HepG2 (cell line): ENCODE results near the gene ARPC1A. TPM values are rescaled to one million over a fixed set of nuclear protein-coding genes. Genes with fewer than 3 reads are reported as not detected.

Experiments
- ATAC-seq: fragments of 200-7000 bp; cut with Tn5 transposase; 3 replicates; pipeline ENCODE4 v1.9.1; 2020; ENCODE audit warnings: mild to moderate bottlenecking, moderate library complexity
- BruUV-seq: library from RNA; stranded (reverse); fragments of 400-500 nt; replicated peaks from 2 replicates; lab custom pipeline; 2021; lab: Mats Ljungman, UMichigan
- CTCF ChIA-PET: fragments of 300-600 bp; formaldehyde crosslinking; extraction: SDS; loops from one replicate; lab custom pipeline; 2021; ENCODE audit warnings: low total read pairs, inconsistent platforms, low intra/inter-chr PET ratio; lab: Yijun Ruan, JAX
- POLR2A ChIA-PET: fragments of 350-600 bp; sonication (Branson Sonifier 250); formaldehyde crosslinking; loops from one replicate; lab custom pipeline; 2020; ENCODE audit warnings: antibody characterized with exemption, inconsistent platforms; lab: Yijun Ruan, JAX
- DNase-seq: peaks from one replicate; pipeline ENCODE4 v3.0.0-alpha.2; 2015; ENCODE audit warnings: low spot score
- FAIRE-seq: peaks from 3 replicates; lab custom pipeline; 2011; peaks lifted over from hg19 to GRCh38; lab: Jason Lieb, UNC
- H2AFZ ChIP-seq: one replicate; pipeline ENCODE4 v1.6.1; 2011; ENCODE audit warnings: low read length, inconsistent platforms
- H3K27ac ChIP-seq: fragments of 300-600 bp; 3 replicates; pipeline ENCODE4 v1.8.0; 2011; ENCODE audit warnings: mixed run types, mild to moderate bottlenecking, mixed read lengths, low read length, inconsistent platforms; ENCODE audit not compliant: insufficient read depth; ENCODE audit errors: extremely low read length
- H3K27me3 ChIP-seq, 2 experiments: fragments of 200-600 bp in 1 of 2; 2 replicates in 1 of 2; 3 replicates in 1 of 2; pipeline versions ENCODE4 v1.6.0 to v1.8.0; 2011; ENCODE audit warnings: low read length in 2 of 2, mild to moderate bottlenecking in 2 of 2, moderate library complexity in 2 of 2, inconsistent platforms in 1 of 2; ENCODE audit not compliant: insufficient read depth in 2 of 2, control insufficient read depth in 1 of 2
- H3K36me3 ChIP-seq, 2 experiments: fragments of 200-600 bp in 1 of 2; replicated peaks in 1 of 2; 2 replicates in 1 of 2; 3 replicates in 1 of 2; pipeline versions ENCODE4 v1.5.1 to v1.8.0; 2011; ENCODE audit warnings: low read length in 2 of 2, inconsistent platforms in 1 of 2; ENCODE audit not compliant: insufficient read depth in 2 of 2, control insufficient read depth in 1 of 2
- H3K4me1 ChIP-seq: 2 replicates; pipeline ENCODE4 v1.5.1; 2012; ENCODE audit warnings: low read length, inconsistent platforms; ENCODE audit not compliant: insufficient read depth
- H3K4me2 ChIP-seq: 2 replicates; pipeline ENCODE4 v1.6.0; 2011; ENCODE audit warnings: low read depth, low read length, inconsistent platforms
- H3K4me3 ChIP-seq, 3 experiments: fragments of 200-600 bp in 1 of 3; sonication (generic), shearing (Covaris generic) in 1 of 3; replicated peaks in 1 of 3; 2 replicates each; pipeline ENCODE4 v1.5.1; 2011 to 2016; ENCODE audit warnings: low read length in 3 of 3, inconsistent platforms in 2 of 3, low read depth in 2 of 3, mild to moderate bottlenecking in 2 of 3, control low read depth in 1 of 3, mixed read lengths in 1 of 3; ENCODE audit not compliant: insufficient read depth in 1 of 3
- H3K79me2 ChIP-seq: one replicate; pipeline ENCODE4 v1.6.1; 2011; ENCODE audit warnings: low read length, inconsistent platforms; ENCODE audit not compliant: insufficient read depth
- H3K9ac ChIP-seq: 2 replicates; pipeline ENCODE4 v1.6.0; 2011; ENCODE audit warnings: mild to moderate bottlenecking, low read depth, low read length, inconsistent platforms; ENCODE audit not compliant: insufficient read depth
- H3K9me3 ChIP-seq: 2 replicates; pipeline ENCODE4 v1.5.1; 2012; ENCODE audit warnings: mild to moderate bottlenecking, low read length
- H4K20me1 ChIP-seq: 2 replicates; pipeline ENCODE4 v1.6.0; 2011; ENCODE audit warnings: inconsistent platforms, mild to moderate bottlenecking, low read length, moderate library complexity; ENCODE audit not compliant: insufficient read depth
- MNT ChIP-seq: fragments of 450-650 bp; IDR thresholded peaks from 2 replicates; pipeline ENCODE4 v1.6.1; 2016
- ZBTB33 ChIP-seq: sonication (generic); formaldehyde crosslinking; IDR thresholded peaks from 2 replicates; pipeline ENCODE4 v1.4.0; 2020; ENCODE audit warnings: missing genetic modification reagents
- ZFX ChIP-seq: sonication (generic); formaldehyde crosslinking; IDR thresholded peaks from 2 replicates; pipeline ENCODE4 v1.4.0; 2020; ENCODE audit warnings: mild to moderate bottlenecking, low read depth, missing genetic modification reagents, moderate library complexity
- ZNF770 ChIP-seq: sonication (generic); formaldehyde crosslinking; IDR thresholded peaks from 2 replicates; pipeline ENCODE4 v1.5.0; 2020; ENCODE audit warnings: mild to moderate bottlenecking, missing genetic modification reagents
- WGBS: methylation state at CpG from one replicate; pipeline ENCODE4 v1.1.6; 2017; ENCODE audit warnings: low lambda C conversion rate; 5-methylcytosine and 5-hydroxymethylcytosine counted together
- in situ Hi-C: cut with HindIII; loops from 2 replicates; pipeline ENCODE4 v1.10.0; 2017; ENCODE audit warnings: low pct_unique_long_range_greater_than_20kb; ENCODE audit not compliant: extremely low pct_ligation_motif_present
- intact Hi-C: fragments of 100-400 bp; cut with micrococcal nuclease; formaldehyde crosslinking; loops from one replicate; pipeline ENCODE4 v1.10.0; 2022; ENCODE audit not compliant: unreplicated experiment
- polyA plus RNA-seq, 8 experiments: library from polyadenylated mRNA; depleted of rRNA in 3 of 8; stranded (reverse) in 7 of 8; unstranded in 1 of 8; fragments of >200 nt; fragmentation: Illumina TruSeq in 4 of 8; extraction: Trizol in 4 of 8; gene quantifications; 2 replicates each; pipeline versions ENCODE4 v1.2.1 to v1.2.3, GENCODE V29; 2011 to 2016; ENCODE audit warnings: low read depth in 4 of 8, missing spikeins in 1 of 8, mixed read lengths in 1 of 8; ENCODE audit not compliant: insufficient read depth in 1 of 8
- total RNA-seq, 5 experiments: library from RNA; depleted of rRNA; stranded (reverse); fragments of >200 nt; fragmentation: Illumina TruSeq; extraction: Trizol; gene quantifications; 2 replicates each; pipeline ENCODE4 v1.2.3, GENCODE V29; 2016; ENCODE audit warnings: low read depth in 1 of 5

Gene ARPC1A
- total and polyA plus RNA-seq, 2 of the 13 experiments (the other 11 are each of a cell fraction or from before 2014, with no cell fraction given), result 44.3 to 88.5 TPM

- POLR2A ChIA-PET, result no interaction called here
- no peak overlapping the region for H3K27ac ChIP-seq
- in situ Hi-C loops, result no loop called here
- H3K36me3 ChIP-seq, result no peaks in the 10 kb centered on the region
- no peak overlapping the region for H3K4me2 ChIP-seq
- H3K9ac ChIP-seq, result no peak overlapping the region
- H3K79me2 ChIP-seq, result no peaks in the 10 kb centered on the region
- no peak for ATAC-seq
- no peaks in the 10 kb centered on the region for H3K9me3 ChIP-seq
- CTCF ChIA-PET, result no interaction called here
- no peaks in the 10 kb centered on the region for H4K20me1 ChIP-seq
- H2AFZ ChIP-seq, result no peak overlapping the region
- intact Hi-C loops, result no loop called here
- no peaks in the 10 kb centered on the region for H3K4me1 ChIP-seq
- no TSS peak for BruUV-seq
- no peak overlapping the region for H3K4me3 ChIP-seq
- H3K27me3 ChIP-seq, result 0 out of 5 replicates have a peak, but pooled peaks cover 0 to 5% of the 10 kb centered on the region in 2 experiments
- no peak for FAIRE-seq
- TF ChIP-seq MNT, result peak; percentile 35; the same call in 1 of the 2 replicates
- TF ChIP-seq ZNF770 (CRISPR knock-in tag), result peak; percentile 43; the same call in 1 of the 2 replicates
- peak; percentile 51; the same call in 1 of the 2 replicates for TF ChIP-seq ZBTB33 (CRISPR knock-in tag)
- TF ChIP-seq ZFX, result no peak
- 74% methylated on average over 22 of the region's 23 CpGs for WGBS
- DNase-seq, result no peak
Measured at GRCh38 chr7:99287779-99288534, 37.7 kb upstream of the ARPC1A start.
